GM06990 (cell line): ENCODE results near the gene ATG7.

Experiments
- DNase-seq: peaks from one replicate; pipeline ENCODE4 v3.0.0-alpha.2; 2011; ENCODE audit not compliant: insufficient read length; ENCODE audit errors: extremely low read depth
- H3K27me3 ChIP-seq: replicated peaks from 2 replicates; pipeline ENCODE4 v1.6.0; 2011; ENCODE audit warnings: low read length; ENCODE audit not compliant: control insufficient read depth, insufficient read depth
- H3K36me3 ChIP-seq: 2 replicates; pipeline ENCODE4 v1.5.1; 2011; ENCODE audit warnings: low read length; ENCODE audit not compliant: control insufficient read depth, insufficient read depth
- H3K4me3 ChIP-seq: replicated peaks from 2 replicates; pipeline ENCODE4 v1.5.1; 2011; ENCODE audit warnings: low read depth, mild to moderate bottlenecking, control low read depth, low read length
- TF ChIP-seq, protein P1 (sequence below): IDR thresholded peaks from 2 replicates; pipeline ENCODE4 v1.5.1; 2011; ENCODE audit warnings: low read length, control low read depth, mild to moderate bottlenecking, inconsistent platforms; ENCODE audit not compliant: insufficient read depth, poor library complexity, severe bottlenecking

The ATG7 gene

GRCh38 chr3:11327619-11328018, 55.4 kb downstream of the ATG7 start:
- peaks cover 2% of the 10 kb centered on the region; the same call in 1 of the 2 replicates for H3K36me3 ChIP-seq
- H3K27me3 ChIP-seq: no peaks in the 10 kb centered on the region
- DNase-seq: no peak
- TF ChIP-seq, protein P1, sequence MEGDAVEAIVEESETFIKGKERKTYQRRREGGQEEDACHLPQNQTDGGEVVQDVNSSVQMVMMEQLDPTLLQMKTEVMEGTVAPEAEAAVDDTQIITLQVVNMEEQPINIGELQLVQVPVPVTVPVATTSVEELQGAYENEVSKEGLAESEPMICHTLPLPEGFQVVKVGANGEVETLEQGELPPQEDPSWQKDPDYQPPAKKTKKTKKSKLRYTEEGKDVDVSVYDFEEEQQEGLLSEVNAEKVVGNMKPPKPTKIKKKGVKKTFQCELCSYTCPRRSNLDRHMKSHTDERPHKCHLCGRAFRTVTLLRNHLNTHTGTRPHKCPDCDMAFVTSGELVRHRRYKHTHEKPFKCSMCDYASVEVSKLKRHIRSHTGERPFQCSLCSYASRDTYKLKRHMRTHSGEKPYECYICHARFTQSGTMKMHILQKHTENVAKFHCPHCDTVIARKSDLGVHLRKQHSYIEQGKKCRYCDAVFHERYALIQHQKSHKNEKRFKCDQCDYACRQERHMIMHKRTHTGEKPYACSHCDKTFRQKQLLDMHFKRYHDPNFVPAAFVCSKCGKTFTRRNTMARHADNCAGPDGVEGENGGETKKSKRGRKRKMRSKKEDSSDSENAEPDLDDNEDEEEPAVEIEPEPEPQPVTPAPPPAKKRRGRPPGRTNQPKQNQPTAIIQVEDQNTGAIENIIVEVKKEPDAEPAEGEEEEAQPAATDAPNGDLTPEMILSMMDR: no peak
- H3K4me3 ChIP-seq: no peak overlapping the region

DNA sequence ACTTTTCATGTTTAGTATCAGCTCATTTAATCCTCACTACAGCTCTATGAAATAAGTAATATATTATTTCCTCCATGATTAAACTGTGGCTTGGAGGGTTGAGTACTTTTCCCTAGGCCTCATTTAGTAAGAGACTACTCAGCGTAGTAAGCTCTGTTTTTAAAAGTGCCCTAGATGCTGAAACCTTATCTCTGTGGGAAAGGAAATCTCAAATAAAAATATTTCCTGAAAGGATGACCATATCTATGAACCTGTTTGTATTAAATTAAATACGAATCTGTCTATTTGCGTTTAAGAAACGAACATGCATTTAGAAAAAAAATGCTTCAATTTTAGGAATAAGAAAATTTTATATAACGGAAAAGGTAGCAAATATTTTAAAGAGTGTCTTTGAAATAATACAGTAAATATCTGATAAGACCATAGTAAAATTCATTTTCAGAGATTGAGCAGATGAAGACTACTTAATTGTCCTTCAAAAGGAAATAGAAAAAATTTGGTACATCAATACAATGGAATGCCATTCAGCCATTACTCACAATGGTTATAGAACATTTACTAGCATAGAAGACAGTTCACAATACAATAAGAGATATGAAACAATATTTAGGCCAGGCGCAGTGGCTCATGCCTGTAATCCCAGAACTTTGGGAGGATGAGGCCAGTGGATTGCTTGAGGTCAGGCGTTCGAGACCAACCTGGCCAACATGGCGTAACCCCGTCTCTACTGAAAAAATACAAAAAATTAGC, 56.2 kb downstream of the ATG7 start:
- Histone ChIP-seq H3K27me3 (no peaks in the 10 kb centered on the region), H3K36me3 (peaks cover 2% of the 10 kb centered on the region; the same call in 1 of the 2 replicates), H3K4me3 (no peak overlapping the region)
- TF ChIP-seq, protein P1: no peak
- no peak for DNase-seq

DNA sequence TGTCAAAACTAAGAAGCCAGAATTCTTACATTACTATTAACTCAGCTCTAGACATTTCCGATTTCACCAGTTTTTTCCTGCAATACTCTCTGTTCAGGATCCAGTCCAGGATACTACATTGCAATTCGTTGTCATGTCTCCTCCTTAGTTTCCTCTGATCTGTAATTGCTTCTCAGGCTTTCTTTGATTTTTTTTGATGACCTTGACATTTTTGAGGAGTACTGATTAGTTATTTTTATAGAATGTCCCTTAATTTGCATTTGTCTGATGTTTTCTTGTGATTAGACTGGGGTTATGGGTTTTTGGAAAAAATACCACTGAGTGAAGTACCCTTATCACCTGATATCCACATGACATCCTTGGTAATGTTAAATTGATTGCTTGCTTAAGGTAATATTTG, 57.6 kb downstream of the ATG7 start:
- H3K4me3 ChIP-seq: no peak overlapping the region
- H3K27me3 ChIP-seq: no peaks in the 10 kb centered on the region
- H3K36me3 ChIP-seq: peaks cover 2% of the 10 kb centered on the region; the same call in 1 of the 2 replicates
- TF ChIP-seq, protein P1: no peak
- no peak for DNase-seq

GRCh38 chr3:11331101-11331500, 58.9 kb downstream of the ATG7 start:
- TF ChIP-seq, protein P1: no peak
- DNase-seq: no peak
- Histone ChIP-seq H3K4me3 (no peak overlapping the region), H3K27me3 (no peaks in the 10 kb centered on the region), H3K36me3 (peaks cover 2% of the 10 kb centered on the region; the same call in 1 of the 2 replicates)

- H3K36me3 ChIP-seq: no peaks in the 10 kb centered on the region
- TF ChIP-seq, protein P1: peak; percentile 54
- peak; percentile 9 for DNase-seq
- no peak overlapping the region for H3K4me3 ChIP-seq
- H3K27me3 ChIP-seq: no peaks in the 10 kb centered on the region
Measured at GRCh38 chr3:11335056-11335608, 62.9 kb downstream of the ATG7 start.
